ENCODE data around the gene LHX1.

The LHX1 gene

GRCh38 chr17:36923814-36924221 is 13.5 kb upstream of the LHX1 start:
- DNase-seq, result no peak

GRCh38 chr17:36926226-36926625 is 11.0 kb upstream of the LHX1 start:
- DNase-seq, result no peak

DNA sequence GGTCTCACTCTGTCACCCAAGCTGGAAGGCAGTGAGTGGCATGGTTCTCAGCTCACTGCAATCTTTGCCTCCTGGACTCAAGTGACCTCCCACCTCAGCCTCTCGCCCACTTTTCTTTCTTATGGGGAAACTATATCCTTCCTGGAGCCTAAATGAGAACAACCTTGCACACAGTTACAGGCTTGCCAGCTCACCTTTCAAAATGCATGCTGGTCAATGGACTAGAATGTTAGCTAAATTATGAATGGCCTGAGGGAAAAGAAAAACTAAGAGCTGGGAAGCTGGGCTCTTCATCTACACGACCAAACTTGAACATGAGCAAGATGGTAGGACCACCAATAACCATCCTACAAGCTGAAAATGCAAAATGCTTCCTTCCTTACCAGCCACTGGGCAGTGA is 10.6 kb upstream of the LHX1 start:
- DNase-seq, result no peak

- DNase-seq, result no peak
Measured at GRCh38 chr17:36928471-36929345, 8.6 kb upstream of the LHX1 start.

GRCh38 chr17:36929851-36930582 is 7.3 kb upstream of the LHX1 start:
- no peak for DNase-seq

GRCh38 chr17:36930583-36930900 is 6.7 kb upstream of the LHX1 start:
- DNase-seq, result no peak

- no peak for DNase-seq
Measured at GRCh38 chr17:36931096-36931696, 6.1 kb upstream of the LHX1 start.

DNA sequence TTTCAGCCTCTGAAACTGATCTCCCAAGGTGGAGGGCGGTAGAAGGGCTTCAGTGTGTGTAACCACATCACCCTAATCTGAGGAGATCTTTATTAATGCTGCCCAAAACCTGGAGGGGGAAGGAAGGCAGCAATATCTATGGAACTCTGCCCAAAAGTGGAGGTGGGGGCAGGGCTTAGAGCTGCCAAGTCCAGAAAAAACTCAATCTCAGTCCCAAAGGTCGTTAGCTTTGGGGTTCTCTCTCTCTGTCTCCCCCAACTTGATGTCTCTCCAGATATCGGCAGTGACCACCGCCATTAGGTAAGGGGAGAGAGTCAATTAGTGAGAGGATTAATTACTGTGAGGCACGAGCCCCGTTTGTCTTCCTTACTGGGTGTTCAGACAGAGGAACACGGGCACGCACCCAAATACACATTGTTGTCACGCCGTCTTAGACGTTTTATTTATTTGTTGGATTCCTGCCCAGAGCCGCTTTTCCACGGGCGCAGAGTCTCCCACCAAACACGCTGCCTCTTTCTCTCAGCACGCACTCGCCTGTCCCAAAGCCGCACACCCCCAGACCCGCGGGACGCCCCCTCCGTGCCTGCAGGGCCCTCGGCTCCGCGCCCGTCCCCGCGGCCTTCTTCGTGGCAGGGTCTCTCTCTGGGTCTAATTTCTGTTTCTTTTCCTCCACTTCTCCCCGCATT is 5.4 kb upstream of the LHX1 start:
- no peak for DNase-seq

DNA sequence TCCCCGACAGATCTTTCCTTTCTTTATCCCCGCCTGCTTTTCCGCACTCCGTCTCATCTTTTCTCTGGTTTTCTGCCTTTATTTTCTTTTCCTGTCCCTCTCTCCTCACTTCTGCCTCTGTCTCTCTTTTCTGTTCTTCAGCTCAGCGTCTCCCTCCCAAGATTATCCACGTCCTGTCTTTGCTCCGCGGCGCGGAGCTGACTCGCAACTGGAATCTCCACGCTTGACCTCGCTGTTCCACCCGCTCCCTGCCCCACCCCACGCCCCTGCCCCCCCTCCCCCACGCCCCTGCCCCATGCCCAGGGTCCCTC is 4.9 kb upstream of the LHX1 start:
- no peak for DNase-seq

GRCh38 chr17:36932694-36933511 is 4.4 kb upstream of the LHX1 start:
- no peak for DNase-seq

- no peak for DNase-seq
Measured at GRCh38 chr17:36933512-36934143, 3.6 kb upstream of the LHX1 start.

GRCh38 chr17:36934144-36934691 is 3.1 kb upstream of the LHX1 start:
- DNase-seq, result no peak

DNA sequence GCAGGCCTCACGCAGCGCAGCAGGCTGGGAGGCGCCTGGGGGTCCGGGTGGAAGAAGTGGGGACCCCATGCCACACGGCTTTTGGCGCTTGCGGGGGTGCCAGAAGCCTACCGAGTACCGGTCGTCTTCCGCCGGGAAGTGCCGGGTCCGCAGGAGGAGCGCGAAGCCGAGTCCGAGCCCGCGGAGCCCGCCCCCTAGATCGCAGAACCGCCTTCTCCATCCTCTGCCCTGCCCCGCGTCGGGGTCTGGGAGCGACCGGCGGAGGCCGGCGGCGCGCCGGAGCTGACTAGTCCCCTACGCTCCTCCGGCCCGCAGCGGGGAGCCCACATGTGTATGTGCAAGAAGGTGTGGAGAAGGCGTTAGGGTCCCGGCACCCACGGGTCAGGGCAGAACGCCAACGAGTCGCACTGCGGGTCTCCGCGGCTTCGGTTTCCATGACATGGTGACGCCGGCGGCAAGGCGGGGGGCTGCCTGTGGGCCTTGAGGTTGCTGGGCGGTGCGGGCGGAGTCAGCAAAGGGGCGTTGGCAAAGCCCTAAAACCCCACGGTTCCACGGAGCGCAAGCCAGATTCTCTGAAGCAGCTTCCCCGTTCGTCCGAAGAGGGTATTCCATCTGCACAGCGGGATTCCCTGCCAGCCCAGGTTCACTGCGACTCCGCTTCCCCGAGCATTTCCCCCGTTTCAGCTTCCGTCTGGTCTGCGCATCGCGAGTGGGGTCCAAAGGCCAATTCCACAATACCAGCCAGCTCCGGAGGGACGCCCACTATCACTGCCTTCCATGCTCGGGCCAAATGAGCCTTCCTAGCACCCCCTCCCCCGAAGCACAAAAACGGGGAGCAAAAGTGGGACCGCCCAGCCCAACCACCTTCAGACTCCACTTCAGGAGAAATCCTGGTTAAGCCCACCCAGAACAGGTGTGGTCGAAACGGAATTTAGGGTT is 2.3 kb upstream of the LHX1 start:
- no peak for DNase-seq

DNA sequence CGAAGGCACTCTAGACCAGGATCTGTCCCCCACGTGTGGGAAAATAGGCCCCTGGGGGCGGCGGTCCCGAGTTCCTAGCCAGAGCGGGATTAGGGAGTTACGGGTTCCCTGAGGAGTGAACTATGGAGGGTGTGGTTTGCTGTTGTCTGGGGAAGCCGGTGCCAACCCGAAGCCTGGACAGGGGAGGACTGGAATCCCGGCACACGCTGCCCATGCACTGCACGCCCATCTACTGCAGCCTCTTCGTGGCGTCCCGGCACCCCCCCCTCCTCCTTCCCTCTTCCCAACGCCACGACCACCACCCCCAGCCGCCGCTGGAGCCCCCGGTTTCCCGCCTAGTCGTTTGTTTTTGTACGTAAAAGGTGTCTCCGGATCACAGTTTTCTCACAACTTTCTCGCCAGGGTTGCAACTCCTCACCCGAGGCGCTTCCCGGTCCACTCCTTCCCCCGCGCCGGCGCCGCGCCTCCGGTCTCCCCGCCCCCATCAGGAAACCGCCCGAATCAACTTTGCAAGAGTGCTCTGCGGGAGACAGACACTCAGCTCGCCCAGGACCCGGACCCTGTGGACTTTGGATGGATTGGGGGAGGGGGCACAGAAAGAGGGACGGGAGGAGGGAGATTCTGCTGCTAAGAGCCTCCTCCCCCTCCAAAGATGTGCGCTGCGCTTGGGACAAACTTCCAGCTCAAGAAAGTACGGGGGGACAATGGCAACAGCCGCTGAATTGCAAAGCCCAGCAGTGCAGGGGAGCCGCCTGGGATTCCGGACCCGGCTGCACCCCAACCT is 1.4 kb upstream of the LHX1 start:
- no peak for DNase-seq

- DNase-seq, result no peak
Measured at GRCh38 chr17:36936455-36937000, 747 bp upstream of the LHX1 start.

GRCh38 chr17:36937959-36938565 is 787 bp downstream of the LHX1 start:
- no peak for DNase-seq

DNA sequence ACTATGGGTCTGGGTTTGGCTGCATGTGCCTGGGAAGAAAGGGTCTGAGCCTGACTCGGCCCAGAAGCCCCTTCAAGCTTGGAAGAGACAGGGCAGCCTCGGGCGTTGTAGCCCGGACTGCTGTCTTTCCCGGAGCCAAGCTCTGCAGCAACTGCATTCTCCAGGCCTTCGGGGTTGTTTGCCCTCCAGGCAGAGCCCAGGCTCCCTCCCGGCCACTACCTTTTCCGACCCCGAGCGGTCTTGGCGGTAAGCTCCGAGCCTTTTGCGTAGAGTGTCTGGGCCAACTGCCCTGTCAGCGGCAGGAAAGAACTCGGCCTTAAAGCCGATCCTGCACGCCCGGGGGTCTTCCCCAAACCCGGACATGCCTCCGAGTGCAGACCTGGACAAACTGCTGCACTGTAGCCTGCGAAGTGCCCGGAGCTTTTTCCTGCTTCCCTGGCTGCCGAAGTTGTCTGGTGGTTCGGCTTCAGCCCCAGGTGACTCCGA is 1.3 kb downstream of the LHX1 start:
- no peak for DNase-seq

GRCh38 chr17:36939052-36939801 is 2.0 kb downstream of the LHX1 start:
- DNase-seq, result no peak
